ENCODE results near the gene EPB41. TPM values are rescaled to one million over a fixed set of nuclear protein-coding genes. Genes with fewer than 3 reads are reported as not detected.

Gene EPB41
- total RNA-seq, 4 donors from 2014 or later: 110 to 183 (median 126) TPM

- no peaks in the 10 kb centered on the region for H3K27me3 ChIP-seq
- H3K4me1 ChIP-seq: peaks cover 0 to 4% (median 0%) of the 10 kb centered on the region in 4 donors
- H3K4me3 ChIP-seq: no peak overlapping the region
- no peak overlapping the region for H3K27ac ChIP-seq
- no peaks in the 10 kb centered on the region for H3K36me3 ChIP-seq
- H3K9me3 ChIP-seq: no peaks in the 10 kb centered on the region
- no peak for TF ChIP-seq CTCF (IDR thresholded peaks at IDR 0.05)
- no peak for DNase-seq
Measured at GRCh38 chr1:28973596-28974421, 59.4 kb downstream of the EPB41 start.

GRCh38 chr1:28974432-28974831, 60.1 kb downstream of the EPB41 start:
- no peak overlapping the region for H3K4me3 ChIP-seq
- H3K27me3 ChIP-seq: no peaks in the 10 kb centered on the region
- no peak for DNase-seq
- no peak overlapping the region for H3K27ac ChIP-seq
- H3K9me3 ChIP-seq: no peaks in the 10 kb centered on the region
- H3K36me3 ChIP-seq: no peaks in the 10 kb centered on the region
- TF ChIP-seq CTCF (IDR thresholded peaks at IDR 0.05): no peak
- TF ChIP-seq POLR2A (IDR thresholded peaks at IDR 0.05): no peak
- H3K4me1 ChIP-seq: peaks cover 0 to 4% (median 0%) of the 10 kb centered on the region in 4 donors

- H3K4me1 ChIP-seq: peaks cover 0 to 4% (median 0%) of the 10 kb centered on the region in 4 donors
- no peak overlapping the region for H3K27ac ChIP-seq
- no peak for DNase-seq
- no peaks in the 10 kb centered on the region for H3K27me3 ChIP-seq
- H3K9me3 ChIP-seq: no peaks in the 10 kb centered on the region
- H3K36me3 ChIP-seq: no peaks in the 10 kb centered on the region
- no peak for TF ChIP-seq CTCF (IDR thresholded peaks at IDR 0.05)
- TF ChIP-seq POLR2A (IDR thresholded peaks at IDR 0.05): no peak
- no peak overlapping the region for H3K4me3 ChIP-seq
Measured at GRCh38 chr1:28976248-28976647, 61.9 kb downstream of the EPB41 start.

- H3K36me3 ChIP-seq: no peaks in the 10 kb centered on the region
- no peaks in the 10 kb centered on the region for H3K27me3 ChIP-seq
- H3K27ac ChIP-seq: no peak overlapping the region
- H3K4me3 ChIP-seq: no peak overlapping the region
- no peak for TF ChIP-seq CTCF (IDR thresholded peaks at IDR 0.05)
- no peak for DNase-seq
- no peaks in the 10 kb centered on the region for H3K9me3 ChIP-seq
- no peaks in the 10 kb centered on the region for H3K4me1 ChIP-seq
Measured at GRCh38 chr1:28981210-28981609, 66.8 kb downstream of the EPB41 start.

- DNase-seq: no peak
- no peaks in the 10 kb centered on the region for H3K27me3 ChIP-seq
- no peak overlapping the region for H3K4me3 ChIP-seq
Measured at GRCh38 chr1:28982198-28982597, 67.8 kb downstream of the EPB41 start.

More at GRCh38 chr1:28982198-28982597, 67.8 kb downstream of the EPB41 start:
- Histone ChIP-seq H3K9me3 (no peaks in the 10 kb centered on the region), H3K36me3 (no peaks in the 10 kb centered on the region), H3K27ac (no peak overlapping the region), H3K4me1 (no peaks in the 10 kb centered on the region)
- no peak for TF ChIP-seq CTCF (IDR thresholded peaks at IDR 0.05)
- TF ChIP-seq POLR2A (IDR thresholded peaks at IDR 0.05): no peak

Measured in Peyer's patch (tissue), 4 donors.